Measurements from ENCODE around the gene ARHGEF39. TPM values are rescaled to one million over a fixed set of nuclear protein-coding genes. Genes with fewer than 3 reads are reported as not detected.

The ARHGEF39 gene
- total RNA-seq, 4 donors from 2014 or later: 1.3 to 17.5 (median 5.1) TPM

- TF ChIP-seq POLR2A (IDR thresholded peaks at IDR 0.05): no peak
- TF ChIP-seq CTCF (IDR thresholded peaks at IDR 0.05): no peak
- no peak for DNase-seq
- H3K27ac ChIP-seq: no peak overlapping the region
- intact Hi-C loops (cut with DNase I): no loop called here
- peaks cover 11 to 35% (median 12%) of the 10 kb centered on the region in 3 donors for H3K4me1 ChIP-seq
- H3K27me3 ChIP-seq: peaks cover 0 to 25% (median 3%) of the 10 kb centered on the region in 4 donors
- WGBS, 2 donors: 82 to 92% methylated on average over 5 of the region's 5 CpGs
- H3K9me3 ChIP-seq: no peaks in the 10 kb centered on the region
- H3K36me3 ChIP-seq: peaks cover 0 to 18% (median 0%) of the 10 kb centered on the region in 3 donors
- H3K4me3 ChIP-seq: no peak overlapping the region
These were observed 14.1 kb upstream of the ARHGEF39 start for GRCh38 chr9:35679091-35679490.

- H3K4me3 ChIP-seq: peak overlapping the region; percentile 35 to 70 (median 48)
- intact Hi-C loops (cut with DNase I): no loop called here
- WGBS, 2 donors: 32 to 61% methylated on average over 6 to 13 of the region's 51 CpGs
- no peaks in the 10 kb centered on the region for H3K36me3 ChIP-seq
- H3K27ac ChIP-seq: peak overlapping the region in 1 of 4 donors; percentile 21
- peaks cover 11 to 27% (median 15%) of the 10 kb centered on the region in 3 donors for H3K4me1 ChIP-seq
- no peak for DNase-seq
- no peaks in the 10 kb centered on the region for H3K9me3 ChIP-seq
- TF ChIP-seq CTCF (IDR thresholded peaks at IDR 0.05) (no peak), POLR2A (IDR thresholded peaks at IDR 0.05) (no peak)
- peaks cover 0 to 25% (median 3%) of the 10 kb centered on the region in 4 donors for H3K27me3 ChIP-seq
These were observed 10.9 kb upstream of the ARHGEF39 start for GRCh38 chr9:35675732-35676392.

- peaks cover 0 to 25% (median 3%) of the 10 kb centered on the region in 4 donors for H3K27me3 ChIP-seq
These were observed 10.2 kb upstream of the ARHGEF39 start for GRCh38 chr9:35675204-35675603.

GRCh38 chr9:35674025-35674361 is 9.0 kb upstream of the ARHGEF39 start:
- WGBS, 2 donors: 22% methylated on average over 1 of the region's 3 CpGs; no CpG with 5 or more reads in 1 of the 2 donors
- no peak overlapping the region for H3K4me3 ChIP-seq

More at GRCh38 chr9:35675204-35675603, 10.2 kb upstream of the ARHGEF39 start:
- Histone ChIP-seq H3K4me1 (peaks cover 11 to 27% (median 15%) of the 10 kb centered on the region in 3 donors), H3K27ac (no peak overlapping the region), H3K9me3 (no peaks in the 10 kb centered on the region), H3K36me3 (no peaks in the 10 kb centered on the region), H3K4me3 (peak overlapping the region; percentile 35 to 70 (median 48))
- TF ChIP-seq CTCF (IDR thresholded peaks at IDR 0.05): no peak
- TF ChIP-seq POLR2A (IDR thresholded peaks at IDR 0.05): no peak
- no peak for DNase-seq
- WGBS, 2 donors: 61 to 66% methylated on average over 5 to 6 of the region's 13 CpGs
- intact Hi-C loops (cut with DNase I): no loop called here

More at GRCh38 chr9:35674025-35674361, 9.0 kb upstream of the ARHGEF39 start:
- Histone ChIP-seq H3K27me3 (peaks cover 0 to 25% (median 3%) of the 10 kb centered on the region in 4 donors), H3K4me1 (peaks cover 11 to 27% (median 15%) of the 10 kb centered on the region in 3 donors), H3K27ac (no peak overlapping the region), H3K9me3 (no peaks in the 10 kb centered on the region), H3K36me3 (no peaks in the 10 kb centered on the region)
- DNase-seq: no peak
- TF ChIP-seq POLR2A (IDR thresholded peaks at IDR 0.05) (no peak), CTCF (IDR thresholded peaks at IDR 0.05) (no peak)
- intact Hi-C loops (cut with DNase I): no loop called here

All from esophagus squamous epithelium (tissue), 5 donors.